ENCODE measurements around the gene MTHFSD.
A peak's percentile ranks its signal among the peaks of the same experiment; 100 is the strongest.

Gene MTHFSD

DNA sequence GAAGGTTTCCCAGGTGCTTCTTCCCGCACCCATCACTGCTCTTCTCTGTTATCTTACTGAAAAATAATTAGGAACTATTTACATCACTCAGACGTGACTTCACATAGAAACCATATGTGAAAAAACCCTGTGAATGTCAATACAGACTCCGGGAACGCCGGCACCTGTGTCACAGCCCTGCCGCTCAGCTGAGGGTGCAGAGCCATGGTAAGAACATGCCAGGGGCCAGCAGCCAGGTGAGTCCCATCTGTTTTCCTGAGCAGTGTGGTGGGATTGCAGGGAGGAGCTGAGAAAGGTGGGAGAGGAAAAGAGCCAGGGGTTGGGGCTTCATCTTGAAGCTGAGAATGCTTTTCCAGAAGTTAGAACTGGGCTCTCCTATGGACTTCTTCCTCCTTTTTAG lies 31.0 kb downstream of the MTHFSD start:
- no peak for DNase-seq

DNA sequence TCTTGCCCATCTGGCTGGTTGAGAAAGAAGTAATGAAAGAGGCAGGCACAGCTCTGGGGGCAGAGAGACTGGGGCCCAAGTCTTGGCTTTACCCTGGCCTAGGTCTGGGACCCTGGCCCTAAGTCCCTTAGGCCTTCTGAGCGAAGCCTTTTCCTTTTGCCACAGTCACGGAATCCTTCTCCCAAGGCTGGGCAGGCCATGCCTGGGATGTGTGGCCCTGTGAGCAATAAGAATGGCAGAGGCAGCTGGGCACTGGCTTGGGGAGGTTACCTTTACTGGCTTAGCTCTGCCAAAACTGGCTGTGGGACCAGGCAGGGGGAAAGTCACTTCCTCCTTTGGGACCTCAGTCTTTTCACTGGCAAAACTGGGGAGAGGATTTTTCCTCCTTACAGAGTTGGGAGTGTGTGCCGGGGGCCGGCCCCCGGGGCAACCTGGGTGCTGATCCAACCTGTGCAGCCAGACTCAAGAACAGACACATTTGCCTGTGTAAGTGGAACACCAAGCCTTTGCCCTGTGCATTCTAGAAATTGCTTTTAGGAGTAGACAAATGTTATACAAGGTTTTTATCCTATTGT lies 31.8 kb downstream of the MTHFSD start:
- no peak for DNase-seq

DNA sequence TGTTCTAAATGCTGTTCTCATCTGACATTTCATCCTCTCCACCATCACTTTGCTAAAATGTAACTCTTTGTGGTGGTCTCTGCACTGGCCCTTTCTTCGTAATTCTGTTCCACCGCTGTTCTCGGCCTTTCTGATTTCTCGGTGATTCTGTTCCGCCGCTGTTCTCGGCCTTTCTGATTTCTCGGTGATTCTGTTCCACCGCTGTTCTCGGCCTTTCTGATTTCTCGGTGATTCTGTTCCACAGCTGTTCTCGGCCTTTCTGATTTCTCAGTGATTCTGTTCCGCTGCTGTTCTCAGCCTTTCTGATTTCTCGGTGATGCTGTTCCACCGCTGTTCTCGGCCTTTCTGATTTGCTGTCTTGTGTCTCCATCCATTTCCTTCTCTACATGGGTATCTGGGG lies 32.4 kb downstream of the MTHFSD start:
- DNase-seq: no peak

DNA sequence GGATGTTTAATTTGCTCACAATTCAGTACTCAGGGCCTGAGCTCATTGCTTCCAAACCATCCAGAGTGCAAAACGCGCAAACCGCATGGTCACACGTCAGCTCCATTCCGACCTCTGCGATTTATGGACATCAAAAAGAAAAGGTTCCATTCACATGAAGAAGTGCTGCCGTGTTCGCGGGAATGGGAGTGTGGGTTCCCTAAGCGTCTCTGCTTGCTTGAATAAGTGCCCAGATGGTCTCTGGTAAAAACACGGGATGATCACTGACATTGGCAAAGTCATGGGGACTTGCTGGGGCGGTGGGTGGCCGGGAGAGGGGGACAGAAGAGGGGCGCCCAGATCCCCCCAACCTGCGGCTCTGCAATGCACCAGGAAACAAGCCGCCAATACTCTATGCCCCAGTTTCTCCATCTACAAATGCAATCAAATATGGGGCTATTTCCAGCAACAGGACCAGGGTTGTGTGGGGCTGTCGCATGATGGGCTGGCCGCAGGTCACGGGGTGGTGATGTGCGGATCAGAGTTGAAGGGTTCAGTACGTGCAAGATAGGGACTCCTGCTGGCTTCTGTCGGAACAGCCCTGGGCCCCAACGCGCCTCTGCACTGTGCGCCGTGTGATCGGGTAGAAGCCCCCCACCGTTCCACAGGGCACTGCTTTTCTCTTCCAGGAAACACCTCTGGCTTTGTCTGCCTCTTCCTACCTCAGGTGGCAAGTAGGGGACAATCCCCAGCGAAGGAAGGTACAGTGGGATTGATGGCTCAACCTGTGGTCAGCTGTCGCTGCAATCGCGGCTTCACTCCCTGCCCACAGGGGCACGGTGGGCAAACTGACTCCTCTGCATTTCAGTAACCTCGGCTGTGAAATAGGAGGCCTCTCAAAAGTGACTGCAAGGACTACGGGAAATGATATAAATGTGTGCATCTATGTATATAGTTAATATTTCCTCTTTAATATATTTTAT lies 33.5 kb downstream of the MTHFSD start:
- no peak for DNase-seq

DNA sequence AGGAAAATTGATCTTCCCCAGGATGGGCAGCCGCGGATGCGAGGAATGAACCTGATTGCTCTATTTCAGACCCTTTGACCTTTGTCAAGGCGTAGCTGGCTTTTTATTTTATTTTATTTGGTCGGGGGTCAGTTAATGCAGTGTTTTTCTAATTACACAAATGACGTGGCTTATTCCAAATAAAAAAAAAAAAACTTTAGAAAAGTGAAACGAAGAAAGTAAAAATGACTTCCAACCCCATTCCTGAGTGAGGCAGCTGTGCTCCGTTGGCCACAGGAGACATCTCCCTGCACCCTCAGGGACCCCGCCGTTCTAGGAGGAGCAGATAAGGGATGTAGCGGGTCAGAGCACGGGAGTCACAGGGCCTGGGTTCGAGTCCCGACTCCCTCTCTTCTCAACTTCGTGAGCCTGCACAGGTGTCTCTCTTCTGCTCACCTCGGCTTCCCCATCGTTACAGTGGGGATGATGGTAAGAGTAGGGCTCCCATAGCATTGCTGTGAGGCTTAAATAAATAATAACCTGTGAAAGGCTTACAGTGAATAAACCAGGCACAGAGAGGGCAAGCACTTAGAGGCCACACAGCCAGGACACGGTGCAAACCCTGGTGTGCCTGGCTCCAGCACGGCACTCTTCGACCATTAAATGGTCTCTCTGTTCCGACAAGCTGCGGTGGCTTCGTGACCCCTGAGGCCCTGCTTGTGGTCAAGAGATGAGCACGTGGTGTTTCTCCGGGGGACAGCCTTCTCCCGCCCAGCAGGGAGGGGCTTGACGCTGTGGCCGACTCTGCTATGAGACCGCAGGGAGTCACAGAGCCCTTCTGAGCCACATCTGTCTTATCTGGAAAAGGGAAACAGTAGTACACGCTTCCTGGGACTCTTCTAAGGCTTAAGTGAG lies 34.5 kb downstream of the MTHFSD start:
- DNase-seq: no peak

DNA sequence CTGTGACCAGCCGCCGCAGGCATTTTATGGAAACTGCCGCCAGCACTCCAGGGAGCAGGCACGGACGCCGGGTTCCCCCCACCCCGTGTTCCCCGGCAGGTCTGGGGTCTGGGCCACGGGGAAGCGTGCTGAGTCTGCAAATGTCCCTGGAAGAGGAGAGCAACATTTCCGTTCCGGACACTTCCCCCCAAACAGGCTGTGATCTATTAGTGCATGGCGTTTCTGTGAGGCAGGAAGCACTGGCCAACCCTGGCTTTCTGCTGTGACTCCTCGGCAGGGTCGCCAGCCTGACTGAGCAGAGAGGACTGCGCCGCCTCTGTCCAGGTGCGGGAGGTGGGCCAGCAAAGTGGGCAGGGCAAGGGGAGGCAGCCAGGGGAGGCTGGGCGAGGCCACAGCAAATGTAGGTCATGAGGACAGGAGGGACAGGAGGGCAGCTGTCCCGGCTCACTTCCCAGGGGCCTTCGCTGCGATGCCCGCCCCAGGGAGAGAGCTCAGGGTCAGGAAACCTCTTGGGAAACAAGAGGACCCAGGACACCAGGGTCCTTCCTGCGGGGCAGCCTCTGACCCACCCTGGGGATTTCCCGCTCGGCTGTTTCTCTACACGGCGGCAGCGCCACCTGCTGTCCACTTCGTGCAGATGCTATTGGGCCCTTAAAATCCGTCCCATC lies 35.3 kb downstream of the MTHFSD start:
- DNase-seq: peak; percentile 56

DNA sequence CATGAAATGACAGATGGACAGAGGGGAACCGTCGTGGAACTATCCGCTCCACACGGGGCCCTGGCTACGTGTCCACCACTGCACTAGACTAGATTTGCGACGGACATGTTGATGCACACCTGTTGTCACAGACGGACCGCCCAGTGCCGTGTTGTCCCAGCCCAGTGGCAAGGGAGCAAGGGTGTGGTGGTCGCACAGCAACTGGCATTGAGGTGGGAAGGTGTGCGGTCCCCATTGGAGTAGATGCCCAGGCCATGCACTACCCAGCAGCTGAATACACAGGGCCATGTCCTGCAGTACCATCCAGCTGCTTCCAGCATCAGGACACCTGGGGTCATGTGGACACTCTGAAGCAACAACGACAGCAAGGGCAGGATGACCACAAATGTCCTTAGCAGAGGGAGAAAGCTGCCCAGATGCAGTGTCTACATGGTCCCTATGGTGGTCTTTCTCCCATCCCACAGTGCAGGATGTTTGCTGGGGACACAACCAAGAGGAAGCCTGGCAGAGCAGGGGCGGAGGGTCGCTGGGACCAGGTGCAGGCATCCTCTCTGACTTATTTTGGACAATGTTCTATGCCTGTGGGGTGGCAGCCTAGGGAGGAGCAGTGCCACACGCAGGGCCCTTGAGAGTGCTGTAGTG lies 35.9 kb downstream of the MTHFSD start:
- no peak for DNase-seq

DNA sequence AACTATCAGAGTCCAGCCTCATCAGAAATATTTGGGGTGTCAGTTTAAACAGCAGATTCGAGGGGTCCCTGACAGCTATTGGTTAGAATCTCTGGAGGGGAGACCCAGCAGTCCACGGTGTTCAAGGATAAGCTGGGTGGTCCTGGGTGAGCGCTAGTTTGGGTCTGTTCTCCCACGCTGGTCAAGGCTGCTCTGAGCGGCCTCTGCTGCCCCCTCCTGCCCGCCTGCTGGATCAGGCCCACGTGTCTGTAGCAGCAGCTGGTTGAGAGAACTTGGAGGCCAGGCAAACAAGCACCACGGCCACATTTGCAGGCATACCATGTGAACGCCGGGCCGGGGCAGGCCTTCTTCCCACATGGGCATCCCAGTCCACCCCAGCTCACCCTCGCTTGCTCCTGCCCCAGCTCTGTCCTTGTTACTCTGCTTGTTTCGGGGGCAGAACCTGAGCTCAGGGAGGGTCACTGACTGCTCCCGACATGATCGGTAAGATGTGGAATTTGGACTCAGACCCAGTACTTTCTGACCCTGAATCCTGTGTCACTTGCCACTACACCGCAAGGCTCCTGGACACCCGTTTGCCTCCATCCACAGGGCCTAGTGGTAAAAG lies 37.3 kb downstream of the MTHFSD start:
- no peak for DNase-seq

DNA sequence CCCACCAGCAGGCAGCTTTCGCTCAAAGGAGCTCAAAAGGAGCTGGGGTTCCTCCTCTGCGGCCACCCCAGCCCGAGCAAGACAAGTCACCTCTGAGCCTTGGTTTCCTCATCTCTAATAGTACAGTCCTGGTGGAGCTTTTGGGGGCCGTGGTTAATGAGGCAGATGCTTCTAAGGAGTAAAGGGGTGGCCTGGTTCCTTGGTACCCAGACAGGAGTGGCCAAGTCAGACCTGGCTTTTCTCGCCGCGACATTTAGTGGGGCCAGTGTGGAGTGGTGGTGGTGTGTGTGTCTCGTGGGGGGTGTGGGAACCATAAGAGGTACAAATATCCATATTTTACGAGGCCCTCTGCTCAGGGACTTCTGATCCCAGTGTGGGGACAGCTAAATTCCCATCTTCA lies 38.0 kb downstream of the MTHFSD start:
- DNase-seq: no peak

DNA sequence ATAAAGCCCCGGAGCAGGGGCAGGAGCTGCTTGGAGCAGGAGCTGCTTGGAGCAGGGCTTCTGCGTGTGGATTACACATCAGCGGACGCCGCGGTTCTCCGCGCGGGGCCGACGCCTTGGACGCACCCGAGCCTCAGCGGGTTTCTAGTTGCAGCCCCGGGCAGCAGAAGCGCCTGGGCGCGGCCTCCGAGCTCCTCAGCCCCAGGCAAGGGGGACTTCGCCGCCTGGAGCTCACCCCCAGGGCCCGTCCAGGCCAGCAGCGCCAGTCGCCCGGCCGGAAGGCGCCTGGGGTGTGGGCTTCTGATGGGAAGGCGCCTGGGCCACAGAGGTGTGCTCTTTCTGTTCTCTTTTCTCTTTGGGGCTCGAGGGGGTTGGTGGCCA lies 38.4 kb downstream of the MTHFSD start:
- no peak for DNase-seq

DNA sequence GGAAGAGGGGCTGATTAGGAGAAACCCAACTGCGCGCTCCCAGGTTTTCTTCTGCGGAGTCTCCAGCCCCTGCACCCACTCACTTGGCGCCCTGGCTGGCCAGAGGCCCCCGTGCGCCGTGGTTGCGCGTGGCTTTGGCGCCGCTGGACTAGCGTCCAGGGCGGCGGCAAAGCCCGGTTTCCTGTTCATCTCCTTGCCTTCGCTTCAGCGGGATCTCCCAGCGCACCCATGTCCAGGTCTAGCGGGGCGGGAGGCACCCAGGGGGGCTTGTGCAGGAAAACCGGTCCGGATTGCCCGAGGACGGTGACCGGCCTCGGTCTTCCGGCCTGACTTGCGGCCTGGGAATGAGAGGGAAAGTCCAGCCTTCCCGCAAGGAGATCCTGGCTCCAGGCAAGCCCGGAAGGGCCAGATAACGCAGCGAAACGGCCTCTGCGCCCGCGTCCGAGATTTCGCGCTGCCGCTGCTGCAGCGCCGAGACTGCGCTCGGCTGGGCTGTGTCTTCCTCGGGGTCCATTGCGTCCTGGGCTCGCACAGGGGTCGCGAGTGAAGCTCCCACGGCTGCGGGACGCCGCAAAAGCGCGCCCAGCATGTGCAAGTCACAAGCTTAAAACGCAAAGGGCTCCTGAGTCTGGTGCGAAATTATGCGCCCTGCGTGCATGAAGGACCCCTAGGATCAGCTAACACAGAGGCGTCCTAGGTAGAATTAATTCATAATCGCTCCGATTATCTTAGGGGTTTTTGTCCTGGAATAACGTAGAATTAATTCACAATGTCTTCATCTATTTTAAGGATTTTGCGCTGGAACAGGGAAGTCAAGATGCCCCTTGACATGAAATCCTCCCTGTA lies 39.0 kb downstream of the MTHFSD start:
- no peak for DNase-seq

DNA sequence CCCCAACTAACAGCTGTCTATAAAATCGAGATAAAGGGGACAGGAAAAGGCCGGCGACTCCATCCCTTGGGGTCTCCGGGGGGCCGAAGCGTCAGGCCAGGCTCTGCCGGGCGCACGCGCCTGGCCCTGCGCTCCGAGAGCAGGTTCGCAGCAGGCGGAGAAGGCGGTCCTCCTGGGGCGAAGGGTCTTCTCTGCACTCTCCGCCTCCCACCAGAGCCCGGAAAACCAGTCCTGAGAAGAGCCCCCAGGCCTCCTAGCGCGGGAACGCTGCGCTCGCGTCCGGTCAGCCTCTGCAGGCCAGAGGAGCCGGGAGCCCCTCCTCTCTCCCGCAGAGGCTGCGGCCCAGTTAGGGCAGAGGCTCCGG lies 39.6 kb downstream of the MTHFSD start:
- DNase-seq: no peak

DNA sequence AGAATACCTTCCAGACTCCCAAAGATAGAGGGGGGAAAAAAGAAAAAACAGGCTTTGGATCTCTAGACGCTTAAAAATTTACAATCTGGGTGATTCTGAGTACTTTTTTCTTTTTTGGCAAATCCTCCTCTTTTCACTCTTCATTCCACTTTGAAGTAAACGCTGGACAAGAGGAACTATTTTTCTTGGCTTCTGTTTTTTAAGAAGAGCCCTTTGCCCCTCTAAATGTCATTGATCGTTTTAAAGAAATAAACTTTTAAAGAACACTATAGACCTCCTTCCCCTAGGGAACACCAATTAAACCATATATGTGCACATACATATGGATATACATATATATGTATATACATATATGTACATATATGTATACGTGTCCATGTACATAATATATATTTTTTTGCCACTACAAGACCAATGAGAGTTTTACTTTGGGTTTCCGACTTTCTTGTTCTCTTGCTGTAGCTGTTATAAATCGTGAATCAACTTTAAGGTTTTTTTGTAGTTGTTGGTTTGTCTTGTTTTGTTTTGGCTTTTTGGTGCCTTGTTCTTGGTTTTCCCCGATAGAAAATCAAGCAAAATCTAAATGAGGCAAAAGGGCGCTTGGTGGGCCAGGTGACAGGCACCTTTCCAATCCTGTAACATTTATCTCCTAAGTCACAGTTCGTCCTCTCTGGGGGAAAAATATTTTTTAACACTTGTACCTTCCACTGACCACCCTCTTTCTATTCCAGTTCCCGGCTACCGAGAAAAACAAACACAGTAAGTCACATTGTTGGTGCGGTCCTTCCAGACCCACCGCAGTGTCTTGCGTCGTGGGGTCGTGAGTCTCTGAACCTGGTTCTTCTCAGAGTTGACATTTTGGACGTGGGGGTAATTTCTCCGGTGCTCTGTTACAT lies 40.3 kb downstream of the MTHFSD start:
- no peak for DNase-seq

DNA sequence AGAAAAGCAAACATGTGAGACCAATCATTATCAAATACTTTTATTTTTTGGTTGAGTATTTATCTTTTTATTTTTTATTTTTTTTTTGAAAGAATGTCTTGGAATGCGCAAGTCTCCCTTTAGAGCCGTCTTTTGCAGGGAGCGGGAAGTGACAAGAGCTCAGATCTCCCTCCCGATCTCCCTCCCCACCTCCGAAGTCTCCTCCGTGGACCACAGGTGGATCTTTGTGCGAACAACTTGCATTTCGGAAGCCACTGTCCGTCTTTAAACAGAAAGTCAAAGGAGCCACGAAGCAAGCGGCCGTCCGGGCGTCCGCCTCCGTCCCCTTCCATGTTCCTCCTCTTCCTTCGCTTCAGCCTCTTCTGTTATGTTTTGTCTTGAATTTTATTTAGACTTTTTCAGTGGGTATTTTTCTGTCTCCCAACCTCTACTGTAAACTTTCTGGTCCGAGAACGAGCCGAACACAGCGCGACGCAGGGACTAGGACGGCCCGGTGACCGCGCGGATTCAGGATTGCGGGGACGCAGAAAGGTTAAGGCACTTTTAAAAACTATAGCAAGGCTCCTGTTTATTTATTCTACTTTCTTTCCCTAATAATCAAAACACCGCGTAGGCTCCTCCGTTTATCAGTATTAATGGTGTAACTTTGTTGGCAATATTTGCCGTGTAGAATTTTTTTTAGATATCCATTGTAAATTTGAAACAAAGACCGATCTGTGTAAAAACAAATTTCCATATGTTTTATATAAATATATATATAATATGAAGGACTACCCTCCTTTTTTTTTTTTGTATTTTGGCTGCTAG lies 41.4 kb downstream of the MTHFSD start:
- DNase-seq: no peak

DNA sequence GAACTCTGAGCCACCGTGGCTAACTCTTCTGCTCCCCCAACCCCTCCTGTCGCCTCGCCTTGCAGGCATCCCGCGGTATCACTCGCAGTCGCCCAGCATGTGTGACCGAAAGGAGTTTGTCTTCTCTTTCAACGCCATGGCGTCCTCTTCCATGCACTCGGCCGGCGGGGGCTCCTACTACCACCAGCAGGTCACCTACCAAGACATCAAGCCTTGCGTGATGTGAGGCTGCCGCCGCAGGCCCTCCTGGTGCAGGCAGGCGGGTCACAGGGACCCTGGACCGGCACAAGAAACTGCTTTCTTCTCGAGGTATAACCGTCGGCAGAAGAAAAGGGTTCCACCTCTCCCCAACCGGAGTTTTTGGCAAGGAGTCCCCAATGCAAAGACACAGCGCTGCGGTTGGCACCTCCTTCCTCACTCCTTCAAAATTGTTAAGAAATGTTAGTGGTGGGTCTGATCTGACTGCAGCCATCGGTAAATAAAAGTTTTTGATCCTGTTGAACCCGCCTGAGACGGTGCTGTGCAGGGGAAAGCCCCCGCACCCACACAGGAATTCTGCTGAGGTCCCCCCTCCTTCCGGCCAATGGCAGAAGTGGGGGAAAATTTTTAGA lies 42.1 kb downstream of the MTHFSD start:
- DNase-seq: no peak

DNA sequence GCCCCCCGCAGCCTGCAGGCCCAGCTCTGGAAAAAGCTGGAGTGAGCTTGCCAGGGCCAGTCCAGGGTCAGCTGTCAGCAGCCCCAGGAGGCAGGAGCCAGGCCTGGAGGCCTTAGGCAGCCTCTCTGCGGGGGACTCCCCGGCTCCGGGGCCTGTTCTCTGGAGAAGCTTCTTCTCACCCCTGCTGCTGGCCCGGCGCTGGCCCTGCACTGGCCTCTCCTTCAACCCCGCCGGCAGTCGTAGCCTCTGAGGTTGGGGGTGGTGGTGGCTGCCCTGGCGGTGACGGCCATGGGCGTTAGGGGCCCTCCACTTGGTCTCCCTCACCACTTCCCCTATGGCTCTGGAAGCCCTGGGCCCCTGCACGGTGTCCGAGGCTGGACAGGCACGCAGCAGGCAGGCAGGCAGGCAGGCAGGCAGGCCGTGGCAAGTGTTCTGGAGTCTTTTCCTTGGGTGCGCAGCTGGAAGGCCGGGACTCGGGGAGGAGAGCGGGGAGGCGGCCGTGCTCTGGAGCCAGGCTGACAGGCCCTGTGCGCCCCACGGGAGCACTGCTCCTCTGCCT lies 42.7 kb downstream of the MTHFSD start:
- no peak for DNase-seq

DNA sequence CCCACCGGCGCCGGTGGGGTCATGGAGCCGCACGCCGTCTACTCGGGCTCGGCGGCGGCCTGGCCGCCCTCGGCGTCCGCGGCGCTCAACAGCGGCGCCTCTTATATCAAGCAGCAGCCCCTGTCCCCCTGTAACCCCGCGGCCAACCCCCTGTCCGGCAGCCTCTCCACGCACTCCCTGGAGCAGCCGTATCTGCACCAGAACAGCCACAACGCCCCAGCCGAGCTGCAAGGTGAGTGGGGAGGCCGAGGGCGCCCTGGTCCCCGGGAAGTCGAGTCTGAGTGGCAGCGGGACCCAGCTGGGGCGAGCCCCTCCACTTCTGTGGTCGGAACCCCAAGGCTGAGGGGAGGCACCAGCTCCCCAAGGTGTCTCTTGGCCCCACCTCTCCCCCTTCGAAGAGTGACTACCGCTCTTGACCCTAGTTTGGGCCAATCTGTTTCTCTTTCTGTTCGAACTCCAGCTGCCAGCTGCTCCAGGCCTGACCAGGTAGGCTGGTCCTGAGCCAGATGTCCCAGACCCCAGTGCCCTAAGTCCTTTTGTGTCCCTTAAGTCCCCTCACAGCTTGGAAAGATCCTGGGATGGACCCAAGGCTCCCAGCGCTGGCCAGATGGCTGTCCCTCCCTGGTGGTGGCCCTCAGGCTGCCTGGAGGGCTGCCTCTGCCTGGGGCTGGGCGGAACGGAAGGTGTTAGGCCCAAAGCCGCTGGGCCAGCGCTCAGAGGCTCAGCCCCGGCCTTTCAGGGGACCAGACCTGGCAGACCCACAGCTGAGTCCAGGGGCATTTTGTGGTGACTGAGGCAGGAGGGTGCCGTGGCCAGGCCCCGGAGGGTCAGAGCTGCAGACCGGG lies 43.5 kb downstream of the MTHFSD start:
- no peak for DNase-seq

All from activated T-cell treated with anti-CD3 and anti-CD28 coated beads, Interleukin-2, amount 50 U/mL, for 1 hour (primary cell).